Prostate gland (tissue), 2 donors: Measurements from ENCODE around the gene COL4A1. TPM values are rescaled to one million over a fixed set of nuclear protein-coding genes. Genes with fewer than 3 reads are reported as not detected.

Experiments used
- DNase-seq: peaks from one replicate; pipeline ENCODE4 v3.0.0-alpha.2; 2019; ENCODE audit warnings: low spot score
- H3K27ac ChIP-seq, 2 donors: fragments of 200-600 bp; sonication (generic); 2 replicates each; pipeline ENCODE4 v1.5.1; 2017 to 2019
- H3K27me3 ChIP-seq: fragments of 200-600 bp; sonication (generic); replicated peaks from 2 replicates; pipeline ENCODE4 v1.5.1; 2019; ENCODE audit not compliant: insufficient read depth
- H3K36me3 ChIP-seq, 2 donors: fragments of 200-600 bp; sonication (generic); 1 replicate in 1 of 2; 2 replicates in 1 of 2; pipeline versions ENCODE4 v1.5.1 to v1.8.1; 2017 to 2019
- H3K4me1 ChIP-seq: fragments of 200-600 bp; sonication (generic); replicated peaks from 2 replicates; pipeline ENCODE4 v1.5.1; 2019
- H3K4me3 ChIP-seq, 2 donors: fragments of 200-600 bp; sonication (generic); 2 replicates each; pipeline ENCODE4 v1.5.1; 2017 to 2019
- H3K9me3 ChIP-seq: fragments of 200-600 bp; sonication (generic); 2 replicates; pipeline ENCODE4 v1.5.1; 2017
- POLR2A ChIP-seq: fragments of 450-650 bp; IDR thresholded peaks from one replicate; pipeline ENCODE4 v1.6.1; 2016; ENCODE audit warnings: antibody characterized with exemption, mild to moderate bottlenecking
- POLR2AphosphoS5 ChIP-seq: sonication (generic); formaldehyde crosslinking; IDR thresholded peaks from one replicate; pipeline ENCODE4 v1.6.1; 2017; ENCODE audit warnings: antibody characterized with exemption
- WGBS: methylation state at CpG from one replicate; pipeline ENCODE4 v1.1.5; 2018; 5-methylcytosine and 5-hydroxymethylcytosine counted together
- intact Hi-C: fragments of 100-400 bp; cut with DNase I; formaldehyde crosslinking; loops from one replicate; pipeline ENCODE4 v1.14.2; 2022
- total RNA-seq, 2 donors: library from RNA; depleted of rRNA; stranded (reverse); fragments of >200 nt; gene quantifications; one replicate each; pipeline ENCODE4 v1.1.0, GENCODE V29; 2016
- TF ChIP-seq, protein P1 (sequence below), 4 experiments: fragments of 200-600 bp in 2 of 4; fragments of 450-650 bp in 2 of 4; sonication (generic) in 2 of 4; IDR thresholded peaks; 1 replicate in 3 of 4; 2 replicates in 1 of 4; pipeline ENCODE4 v1.5.1; 2016 to 2019; ENCODE audit warnings: antibody characterized with exemption in 4 of 4, mild to moderate bottlenecking in 2 of 4, moderate library complexity in 2 of 4

The COL4A1 gene
- total RNA-seq, 2 donors from 2014 or later, result 37.3 to 132 TPM

DNA sequence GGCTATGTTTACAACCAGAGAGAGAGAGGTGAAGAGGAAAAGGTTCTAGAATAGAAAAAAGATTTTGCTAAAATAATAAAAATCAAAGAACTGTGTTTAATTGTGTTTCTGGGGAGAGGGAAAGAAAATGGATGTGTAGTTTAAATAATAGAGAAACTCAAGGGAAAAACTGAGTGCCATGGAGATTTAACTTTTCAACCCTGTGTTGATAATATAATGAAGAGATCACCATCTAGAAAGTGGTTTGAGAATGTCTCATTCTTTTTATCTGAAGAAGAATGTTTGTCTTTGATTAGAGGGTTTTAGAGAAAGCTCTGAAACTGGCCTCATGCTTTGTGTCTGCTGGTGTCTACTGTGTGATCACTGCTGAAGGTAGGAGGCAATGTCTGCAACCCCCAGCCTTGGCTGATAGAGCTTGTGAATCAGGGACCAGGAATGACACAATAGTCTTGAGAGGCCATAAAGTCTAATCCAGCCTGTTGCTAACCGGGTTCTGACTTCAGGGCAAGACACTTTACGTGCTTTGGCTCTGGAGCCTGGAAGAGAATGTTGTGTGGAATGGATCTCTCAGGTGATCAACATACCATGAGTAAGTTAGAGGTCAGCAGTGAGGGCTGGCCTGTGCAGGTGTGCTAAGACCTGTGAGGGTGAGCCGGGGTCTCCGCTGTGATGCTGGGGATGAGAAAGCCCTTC lies 5.5 kb upstream of the COL4A1 start:
- DNase-seq, result no peak
- Histone ChIP-seq H3K27me3 (no peaks in the 10 kb centered on the region), H3K4me3 (peak overlapping the region in 1 of 2 donors; percentile 2), H3K4me1 (no peaks in the 10 kb centered on the region), H3K9me3 (no peaks in the 10 kb centered on the region), H3K27ac (peak overlapping the region; percentile 86 to 91), H3K36me3 (no peaks in the 10 kb centered on the region)
- TF ChIP-seq, protein P1, sequence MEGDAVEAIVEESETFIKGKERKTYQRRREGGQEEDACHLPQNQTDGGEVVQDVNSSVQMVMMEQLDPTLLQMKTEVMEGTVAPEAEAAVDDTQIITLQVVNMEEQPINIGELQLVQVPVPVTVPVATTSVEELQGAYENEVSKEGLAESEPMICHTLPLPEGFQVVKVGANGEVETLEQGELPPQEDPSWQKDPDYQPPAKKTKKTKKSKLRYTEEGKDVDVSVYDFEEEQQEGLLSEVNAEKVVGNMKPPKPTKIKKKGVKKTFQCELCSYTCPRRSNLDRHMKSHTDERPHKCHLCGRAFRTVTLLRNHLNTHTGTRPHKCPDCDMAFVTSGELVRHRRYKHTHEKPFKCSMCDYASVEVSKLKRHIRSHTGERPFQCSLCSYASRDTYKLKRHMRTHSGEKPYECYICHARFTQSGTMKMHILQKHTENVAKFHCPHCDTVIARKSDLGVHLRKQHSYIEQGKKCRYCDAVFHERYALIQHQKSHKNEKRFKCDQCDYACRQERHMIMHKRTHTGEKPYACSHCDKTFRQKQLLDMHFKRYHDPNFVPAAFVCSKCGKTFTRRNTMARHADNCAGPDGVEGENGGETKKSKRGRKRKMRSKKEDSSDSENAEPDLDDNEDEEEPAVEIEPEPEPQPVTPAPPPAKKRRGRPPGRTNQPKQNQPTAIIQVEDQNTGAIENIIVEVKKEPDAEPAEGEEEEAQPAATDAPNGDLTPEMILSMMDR (IDR thresholded peaks at IDR 0.05), result no peak
- TF ChIP-seq POLR2A (no peak), POLR2AphosphoS5 (peak; percentile 14)
- WGBS, result 64% methylated on average over 4 of the region's 4 CpGs
- intact Hi-C loops, result no loop called here

DNA sequence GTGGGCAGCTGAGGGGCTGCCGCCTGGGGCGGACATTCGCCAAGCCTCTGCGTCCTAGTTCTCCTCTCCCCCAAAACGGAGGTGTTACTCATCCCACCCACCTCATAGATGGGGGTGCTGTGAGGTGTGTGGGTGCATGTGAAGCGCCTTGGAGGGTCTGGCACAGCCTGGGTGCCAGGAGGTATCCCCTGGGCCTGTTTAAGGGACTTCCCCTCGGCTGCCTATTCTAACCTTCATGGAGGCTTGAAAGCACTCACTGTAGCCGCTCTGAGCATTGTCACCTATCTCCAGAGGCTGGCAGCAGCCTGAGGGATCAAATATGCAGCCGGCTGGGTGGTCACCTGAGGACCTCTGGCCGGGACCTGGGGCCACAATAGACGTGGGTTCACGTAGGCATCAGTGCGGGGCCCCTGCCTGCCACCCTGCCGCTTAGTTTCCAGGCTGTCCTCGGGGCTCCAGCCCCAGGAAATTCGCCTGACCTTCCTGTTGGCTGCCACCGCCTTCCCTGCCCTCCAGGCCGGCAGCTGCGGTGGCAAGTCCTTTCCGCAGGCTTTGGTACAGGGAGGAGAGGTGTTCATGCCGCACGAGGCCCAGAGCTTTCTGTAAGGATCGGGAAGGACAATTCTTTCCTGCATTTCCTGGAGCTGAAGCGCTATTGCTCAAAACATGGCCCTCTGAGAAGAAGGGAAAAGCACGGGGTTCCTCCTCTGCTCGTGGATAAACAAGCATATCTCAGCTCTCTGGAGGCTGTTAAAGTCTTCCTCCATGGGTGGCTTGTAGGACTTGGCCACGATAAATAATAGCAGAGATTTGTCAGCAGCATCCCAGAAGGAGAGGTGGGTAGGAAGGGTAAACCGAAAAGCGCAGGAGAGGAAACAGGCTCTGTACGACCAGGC lies 4.7 kb upstream of the COL4A1 start:
- intact Hi-C loops, result no loop called here
- no peak for TF ChIP-seq POLR2A
- TF ChIP-seq, protein P1 (IDR thresholded peaks at IDR 0.05), result no peak
- no peak for TF ChIP-seq POLR2AphosphoS5
- H3K27me3 ChIP-seq, result no peaks in the 10 kb centered on the region

DNA sequence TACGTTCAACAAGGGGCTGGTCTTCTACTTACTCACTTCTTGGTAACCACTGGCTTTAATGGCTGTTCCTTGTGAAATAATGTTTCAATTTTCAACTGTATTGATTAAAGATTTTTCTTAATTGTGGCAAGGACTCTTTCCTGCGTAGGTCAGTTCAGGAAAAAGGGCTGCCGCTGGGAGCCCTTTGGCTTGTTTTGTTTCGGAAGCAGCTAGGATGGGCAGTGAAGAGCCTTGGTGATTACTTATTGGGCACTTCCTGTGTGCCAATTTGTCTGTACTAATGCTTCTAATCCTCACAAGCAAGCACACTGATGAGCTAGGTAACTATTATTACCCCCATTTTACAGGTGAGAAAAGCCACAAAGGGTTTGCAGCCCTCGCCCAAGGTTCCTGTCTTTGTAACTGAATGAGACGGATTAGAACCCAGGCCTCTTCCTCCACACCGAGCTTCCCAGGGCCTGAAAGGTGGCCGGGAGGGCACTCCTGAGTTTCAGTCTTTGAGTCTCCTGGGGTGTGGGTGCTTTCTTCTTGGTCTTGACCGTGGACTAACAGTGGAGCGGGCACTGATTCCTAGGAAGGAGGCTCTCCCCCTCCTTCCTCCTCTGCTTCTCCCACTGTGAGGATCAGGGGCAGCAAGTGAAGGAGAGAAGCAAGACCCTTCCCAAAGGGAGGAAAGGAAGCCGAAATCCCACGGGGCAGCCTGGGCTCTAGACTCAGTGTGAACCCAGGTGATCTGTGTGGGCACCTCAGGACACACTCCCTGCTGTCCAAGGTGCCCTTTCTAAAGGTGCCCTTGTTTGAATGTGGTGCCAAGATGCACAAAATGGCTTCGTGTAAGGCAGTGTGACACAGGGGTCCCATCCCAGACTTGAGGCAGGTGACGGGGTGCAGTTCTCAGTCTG lies 3.8 kb upstream of the COL4A1 start:
- Histone ChIP-seq H3K4me3 (no peak overlapping the region), H3K36me3 (no peaks in the 10 kb centered on the region), H3K9me3 (no peaks in the 10 kb centered on the region), H3K4me1 (no peaks in the 10 kb centered on the region), H3K27ac (peak overlapping the region; percentile 86 to 91), H3K27me3 (no peaks in the 10 kb centered on the region)
- TF ChIP-seq, protein P1 (IDR thresholded peaks at IDR 0.05), result no peak
- no peak for TF ChIP-seq POLR2AphosphoS5
- TF ChIP-seq POLR2A, result no peak
- DNase-seq, result no peak
- WGBS, result 77% methylated on average over 14 of the region's 14 CpGs
- intact Hi-C loops, result no loop called here

More for the DNA sequence above, 4.7 kb upstream of the COL4A1 start:
- no peak for DNase-seq
- Histone ChIP-seq H3K27ac (peak overlapping the region; percentile 86 to 91), H3K4me1 (no peaks in the 10 kb centered on the region), H3K9me3 (no peaks in the 10 kb centered on the region), H3K4me3 (peak overlapping the region in 1 of 2 donors; percentile 2), H3K36me3 (no peaks in the 10 kb centered on the region)
- WGBS, result 70% methylated on average over 30 of the region's 30 CpGs

DNA sequence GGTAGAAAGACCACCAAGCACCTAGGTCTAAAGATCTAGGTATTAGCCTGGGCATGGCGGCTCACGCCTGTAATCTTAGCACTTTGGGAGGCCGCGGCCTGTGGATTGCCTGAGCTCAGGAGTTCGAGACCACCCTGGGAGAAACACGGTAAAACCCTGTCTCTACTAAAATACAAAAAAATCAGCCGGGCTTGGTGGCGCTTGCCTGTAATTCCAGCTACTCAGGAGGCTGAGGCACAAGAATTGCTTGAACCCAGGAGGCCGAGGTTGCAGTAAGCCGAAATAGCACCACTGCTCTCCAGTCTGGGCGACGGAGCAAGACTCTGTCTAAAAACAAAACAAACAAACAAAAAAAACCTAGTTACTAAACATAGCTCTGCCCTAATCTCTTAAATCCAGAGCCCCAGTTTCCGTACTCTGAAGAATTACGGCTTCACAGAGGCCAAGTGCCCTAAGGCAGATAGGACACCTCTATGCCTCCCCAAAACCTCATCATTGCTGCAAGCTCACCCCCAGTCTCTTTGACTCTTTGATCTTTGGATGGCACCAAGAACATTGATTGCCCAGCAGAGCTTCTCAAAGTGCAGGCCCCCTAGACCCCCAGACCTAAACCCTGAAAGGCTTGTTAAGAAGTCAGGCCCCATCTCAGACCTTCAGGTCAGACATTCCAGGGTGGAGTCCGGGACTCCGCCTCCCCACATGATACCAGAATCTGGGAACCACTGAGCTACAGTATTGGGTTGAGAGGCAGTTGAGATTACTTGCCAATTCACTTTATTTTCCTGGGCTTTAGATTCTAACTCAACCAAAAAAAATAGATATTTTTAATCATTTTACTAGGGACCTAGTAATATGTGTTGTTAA lies 2.9 kb upstream of the COL4A1 start:
- Histone ChIP-seq H3K36me3 (no peaks in the 10 kb centered on the region), H3K27me3 (no peaks in the 10 kb centered on the region), H3K4me1 (no peaks in the 10 kb centered on the region), H3K9me3 (no peaks in the 10 kb centered on the region), H3K4me3 (peak overlapping the region in 1 of 2 donors; percentile 49), H3K27ac (peak overlapping the region; percentile 86 to 91)
- intact Hi-C loops, result loop anchor here (5.0 kb wide), 2 partner anchors 87 to 102 kb away; no protein-coding TSS in a partner anchor
- 72% methylated on average over 16 of the region's 16 CpGs for WGBS
- TF ChIP-seq POLR2A (no peak), POLR2AphosphoS5 (no peak)
- TF ChIP-seq, protein P1 (IDR thresholded peaks at IDR 0.05), result no peak
- no peak for DNase-seq
